Forelimb muscle (tissue), 1 donor: ENCODE results near the gene NPIPA2. TPM values are rescaled to one million over a fixed set of nuclear protein-coding genes. Genes with fewer than 3 reads are reported as not detected.
"Not testable (repeated sequence)": the region's sequence is repeated elsewhere in the genome, so short reads cannot be mapped to it uniquely, and the experiment has no call there.

Experiments used
- DNase-seq: peaks from one replicate; pipeline ENCODE4 v3.0.0-alpha.2; 2013; ENCODE audit warnings: low read depth
- polyA plus RNA-seq: library from polyadenylated mRNA; unstranded; fragments of 120-200 nt; gene quantifications from one replicate; pipeline ENCODE4 v1.2.1, GENCODE V29; 2013; ENCODE audit not compliant: insufficient read length

The NPIPA2 gene
- polyA plus RNA-seq, result 1.7 TPM

- DNase-seq, result not testable (repeated sequence)
Observed at GRCh38 chr16:14742273-14743128, at the start of gene NPIPA2. TSS of gene NPIPA2 (plus strand) at chr16:14742533. CDS start at chr16:14748066, 5,533 bp downstream.

- not testable (repeated sequence) for DNase-seq
Observed at GRCh38 chr16:14694129-14694528, 48.2 kb upstream of the NPIPA2 start, which contains the start of gene PLA2G10. TSS of gene PLA2G10 (minus strand) at chr16:14694308. CDS start at chr16:14694229, 79 bp downstream.

GRCh38 chr16:14701859-14702258 lies 40.5 kb upstream of the NPIPA2 start:
- DNase-seq, result not testable (repeated sequence)

- not testable (repeated sequence) for DNase-seq
Observed at GRCh38 chr16:14702672-14703071, 39.7 kb upstream of the NPIPA2 start.

GRCh38 chr16:14703156-14704011 lies 38.9 kb upstream of the NPIPA2 start, which contains the start of gene NPIPA3:
TSS of gene NPIPA3 (plus strand) at chr16:14703411. CDS start at chr16:14708944, 5,533 bp downstream.
- DNase-seq, result not testable (repeated sequence)

DNA sequence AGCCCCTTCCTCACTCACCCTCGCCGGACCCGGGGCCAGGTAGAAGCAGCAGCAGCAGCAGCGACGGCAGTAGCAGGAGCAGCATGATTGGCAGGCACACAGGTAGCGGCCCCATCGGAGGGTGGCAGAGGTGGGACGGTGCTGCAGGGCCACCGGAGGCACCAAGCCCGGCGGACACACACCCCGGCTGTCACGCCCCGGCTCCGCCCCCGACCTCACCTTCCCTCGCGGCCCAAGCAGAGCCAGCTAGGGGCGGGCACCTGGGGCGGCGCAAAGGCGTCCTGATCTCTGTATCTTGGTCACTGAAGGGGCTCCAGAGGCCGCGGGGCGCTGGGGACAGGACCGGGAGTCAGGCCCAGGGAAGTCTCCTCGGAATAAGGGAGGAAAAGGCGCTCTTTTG lies 9.1 kb upstream of the NPIPA2 start:
- DNase-seq, result not testable (repeated sequence)

GRCh38 chr16:14740832-14741385 lies 1.4 kb upstream of the NPIPA2 start:
- not testable (repeated sequence) for DNase-seq

DNA sequence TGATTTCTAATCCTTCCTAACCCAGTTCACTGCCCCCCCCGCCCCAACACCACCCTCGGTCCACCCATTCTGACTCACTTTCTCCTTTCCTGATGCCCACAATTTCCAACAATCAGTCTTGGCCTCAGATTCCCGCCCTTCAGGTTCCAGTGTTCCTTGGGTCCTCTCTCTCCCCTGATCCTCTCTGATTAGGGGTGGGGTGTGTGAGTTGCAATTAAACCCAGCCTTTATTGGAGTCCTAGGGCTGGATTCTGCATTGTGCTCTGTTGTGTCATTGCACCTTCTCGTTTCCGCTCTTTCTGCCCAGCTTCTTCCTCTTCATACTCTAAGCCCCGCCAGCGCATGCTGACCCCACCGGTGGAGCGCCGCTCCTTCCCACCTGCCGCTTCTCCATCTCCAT lies 539 bp upstream of the NPIPA2 start:
- not testable (repeated sequence) for DNase-seq

GRCh38 chr16:14773654-14774053 lies 31.3 kb downstream of the NPIPA2 start:
- DNase-seq, result not testable (repeated sequence)

GRCh38 chr16:14775624-14776023 lies 33.3 kb downstream of the NPIPA2 start:
- not testable (repeated sequence) for DNase-seq

DNA sequence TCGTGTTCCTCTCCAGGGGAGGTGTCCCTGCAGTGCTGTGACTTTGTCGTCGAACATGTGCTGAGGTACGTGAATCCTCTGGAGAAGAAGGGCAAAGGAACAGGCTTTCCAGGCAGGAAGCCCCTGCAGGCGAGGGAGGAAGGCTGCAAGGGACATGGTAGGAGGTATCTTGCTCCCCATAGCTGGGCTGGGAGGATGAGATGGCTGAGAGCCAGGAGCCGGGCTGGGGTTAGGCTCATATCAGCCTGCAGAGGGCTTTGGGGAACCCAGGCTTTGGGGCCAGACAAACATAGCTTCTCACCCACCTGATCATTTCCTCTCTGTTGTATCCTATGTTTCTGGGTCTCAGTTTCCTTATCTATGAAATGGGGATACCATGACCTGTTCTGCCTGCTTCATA lies 34.4 kb downstream of the NPIPA2 start:
- DNase-seq, result not testable (repeated sequence)

- not testable (repeated sequence) for DNase-seq
Observed at GRCh38 chr16:14779368-14779877, 37.1 kb downstream of the NPIPA2 start.

DNA sequence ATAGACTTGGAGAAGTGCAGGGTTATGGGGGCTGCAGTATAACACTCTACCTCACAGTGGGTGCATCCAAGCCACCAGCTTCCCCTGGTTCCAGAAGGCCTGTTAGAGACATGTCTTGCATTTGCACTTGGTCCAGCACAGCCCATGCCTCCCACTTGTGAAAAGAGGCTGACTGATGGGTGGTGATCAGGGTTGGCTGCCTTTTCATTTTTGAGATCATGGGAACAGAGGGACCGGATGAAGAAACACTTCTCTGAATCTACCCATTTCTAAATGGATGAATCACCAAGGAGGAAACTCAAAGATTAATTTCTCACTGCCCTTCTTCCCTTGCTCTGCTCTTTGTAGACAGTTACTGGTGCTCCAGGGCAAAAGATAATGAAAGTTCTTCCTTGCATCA lies 43.8 kb downstream of the NPIPA2 start:
- DNase-seq, result not testable (repeated sequence)

GRCh38 chr16:14789577-14789976 lies 47.2 kb downstream of the NPIPA2 start:
- not testable (repeated sequence) for DNase-seq

DNA sequence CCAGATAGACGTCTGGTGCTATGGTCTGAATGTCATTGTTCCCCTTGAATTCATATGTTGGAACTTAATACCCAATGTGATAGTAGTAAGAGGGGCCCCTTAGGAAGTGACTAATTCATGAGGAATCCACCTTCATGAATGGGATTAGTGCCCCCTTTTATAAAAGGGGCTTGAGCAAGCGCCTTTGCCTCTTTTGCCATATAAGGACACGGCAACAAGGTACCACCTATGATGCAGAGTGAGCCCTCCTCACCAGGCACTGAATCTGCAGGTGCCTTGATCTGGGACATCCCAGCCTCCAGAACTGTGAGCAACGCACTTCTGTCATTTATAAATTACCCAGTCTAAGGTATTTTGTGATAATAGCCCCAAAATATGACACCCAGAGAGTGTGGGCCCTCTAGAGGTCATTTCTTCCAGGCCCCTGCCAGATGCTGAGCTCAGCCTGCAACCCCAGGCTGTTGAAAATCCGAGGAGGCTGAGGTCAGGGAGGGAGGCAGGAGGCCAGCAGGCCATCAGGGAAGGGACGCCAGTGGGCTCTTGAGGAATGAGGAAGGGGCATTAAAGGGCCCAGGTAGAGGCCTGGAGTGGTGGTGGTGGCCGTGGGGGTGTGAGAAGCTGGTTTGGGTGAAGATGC lies 48.1 kb downstream of the NPIPA2 start:
- DNase-seq, result not testable (repeated sequence)

DNA sequence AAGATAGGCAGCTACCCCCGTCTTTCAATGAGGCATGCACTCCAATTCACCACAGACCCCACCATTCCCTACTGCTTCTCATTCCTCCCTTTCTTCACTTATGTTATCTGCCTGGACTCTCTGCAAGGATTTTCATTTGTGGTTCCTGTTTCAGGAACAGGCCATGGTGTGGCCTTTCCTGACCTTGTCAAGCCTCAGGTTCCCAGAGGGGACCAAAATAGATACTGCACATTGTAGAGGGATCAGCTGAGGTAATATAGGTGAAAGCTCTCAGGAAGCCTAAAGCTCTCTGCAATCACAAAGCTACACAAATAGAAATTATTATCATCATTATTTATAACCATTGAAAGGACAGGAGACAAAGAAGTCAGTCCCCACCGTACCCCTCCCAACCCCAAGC lies 50.6 kb downstream of the NPIPA2 start:
- not testable (repeated sequence) for DNase-seq

DNA sequence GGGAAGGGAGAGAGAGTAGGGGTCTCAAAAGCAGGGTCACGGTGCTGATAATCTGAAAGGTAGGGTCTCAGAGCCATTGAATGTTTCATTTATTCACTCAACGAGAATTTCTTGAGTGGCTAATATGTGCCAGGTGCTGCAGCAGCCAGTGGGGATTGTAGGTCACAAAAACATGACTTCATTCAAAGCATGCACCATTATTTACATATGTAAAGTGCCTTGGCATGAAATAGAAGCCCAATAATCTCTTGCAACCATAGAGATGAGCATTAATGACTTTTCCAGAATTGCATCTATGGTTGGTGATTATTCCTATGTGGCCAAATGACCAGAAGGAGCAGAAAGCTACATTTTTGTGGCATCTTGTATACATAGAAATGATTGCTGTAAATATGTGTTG lies 55.2 kb downstream of the NPIPA2 start:
- not testable (repeated sequence) for DNase-seq

- DNase-seq, result not testable (repeated sequence)
Observed at GRCh38 chr16:14803577-14803976, 61.2 kb downstream of the NPIPA2 start.

DNA sequence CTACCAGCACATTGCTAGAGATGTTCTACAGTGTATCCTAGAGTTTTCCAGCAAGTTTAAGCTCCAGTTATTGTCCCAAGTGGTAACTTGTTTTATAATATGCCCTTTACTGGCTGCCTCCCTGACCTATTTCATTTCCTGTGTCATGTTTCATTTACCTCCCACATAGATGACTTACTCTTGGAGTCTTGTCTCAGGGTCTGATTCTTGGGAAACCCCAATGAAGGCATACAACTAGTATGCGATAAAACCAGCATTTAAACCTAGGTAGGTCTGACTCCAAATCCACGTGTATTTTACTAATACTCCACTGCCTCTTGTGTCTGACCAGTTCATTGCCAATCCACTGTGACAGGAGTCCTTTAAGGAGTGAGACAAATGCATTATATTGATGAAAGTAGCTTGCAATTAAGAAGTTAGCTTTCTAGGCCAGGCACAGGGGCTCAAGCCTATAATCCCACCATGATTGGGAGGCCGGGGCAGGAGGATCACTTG lies 64.9 kb downstream of the NPIPA2 start:
- not testable (repeated sequence) for DNase-seq

DNA sequence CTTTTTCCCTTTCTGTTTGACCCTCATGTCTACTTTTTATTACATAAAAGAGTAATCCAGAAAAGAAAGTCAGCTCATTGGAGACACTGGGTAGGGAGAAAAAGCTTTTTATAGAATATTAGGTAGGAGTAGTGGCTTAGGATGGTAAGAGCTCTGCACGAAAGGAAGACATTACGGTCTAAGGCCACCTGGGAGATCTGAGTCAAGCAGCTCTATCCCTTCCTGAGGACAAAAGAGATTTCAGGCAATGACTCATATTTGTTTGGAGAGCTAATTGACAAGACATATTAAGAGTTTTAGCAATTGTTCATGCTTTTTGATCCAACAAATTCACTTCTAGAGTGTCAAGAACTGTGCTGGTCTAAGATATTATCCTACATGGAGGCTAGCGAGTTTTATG lies 71.6 kb downstream of the NPIPA2 start:
- not testable (repeated sequence) for DNase-seq
